ENCODE measurements around the gene INPP5A. TPM values are rescaled to one million over a fixed set of nuclear protein-coding genes. Genes with fewer than 3 reads are reported as not detected.

The INPP5A gene
- total and polyA plus RNA-seq, 10 of the 15 experiments (the other 5 are each of a cell fraction or from before 2014, with no cell fraction given), result 0.52 to 15.0 (median 6.3) TPM

- TF ChIP-seq CHD4 (IDR thresholded peaks at IDR 0.05), result no peak
- no peak for TF ChIP-seq NKRF (conservative IDR thresholded peaks at IDR 0.05)
- no peak for TF ChIP-seq EED (IDR thresholded peaks at IDR 0.05; ENCODE audit: low read depth)
- no peak for TF ChIP-seq CEBPB (IDR thresholded peaks at IDR 0.05; ENCODE audit: borderline replicate concordance in 1 of 2, low read depth in 2 of 2, low read length in 2 of 2)
- no peak for TF ChIP-seq YY1 (IDR thresholded peaks at IDR 0.05; ENCODE audit: low read depth, low read length)
- TF ChIP-seq CBX5 (IDR thresholded peaks at IDR 0.05; ENCODE audit: low read depth), result no peak
- no peak for TF ChIP-seq BRCA1 (IDR thresholded peaks at IDR 0.05; ENCODE audit: low read depth, low read length)
- TF ChIP-seq CTCF (IDR thresholded peaks at IDR 0.05 in 2 of 3, conservative IDR thresholded peaks at IDR 0.05 in 1 of 3; ENCODE audit: control insufficient read depth in 2 of 3, extremely low read depth in 1 of 3, insufficient read depth in 1 of 3, low read depth in 3 of 3, low read length in 3 of 3), result no peak
- TF ChIP-seq SP1 (IDR thresholded peaks at IDR 0.05; ENCODE audit: low read depth, low read length), result no peak
- no peak for TF ChIP-seq MXI1 (IDR thresholded peaks at IDR 0.05; ENCODE audit: low read depth, low read length)
- no peak for TF ChIP-seq JUNB (IDR thresholded peaks at IDR 0.05)
- no peak for TF ChIP-seq ZSCAN29 (IDR thresholded peaks at IDR 0.05)
- no peak for TF ChIP-seq TAF1 (IDR thresholded peaks at IDR 0.05; ENCODE audit: borderline replicate concordance, low read depth, low read length)
- no peak for TF ChIP-seq FOXM1 (IDR thresholded peaks at IDR 0.05; ENCODE audit: low read depth, low read length)
- no peaks in the 10 kb centered on the region for H3K4me1 ChIP-seq (ENCODE audit: control insufficient read depth, insufficient read depth, low read length)
- ATAC-seq (no peak), DNase-seq (ENCODE audit: low read depth, low spot score) (no peak), FAIRE-seq (no peak)
- H3K27me3 ChIP-seq (replicated peaks in 1 of 2; ENCODE audit: control insufficient read depth in 2 of 2, insufficient read depth in 2 of 2, low read length in 1 of 2), result no peaks in the 10 kb centered on the region
- ChIA-PET POLR2A (no interaction called here), CTCF (no interaction called here), SMC1A (ENCODE audit: uncharacterized antibody, unreplicated experiment) (no interaction called here), RAD21 (ENCODE audit: unreplicated experiment) (no interaction called here)
- no peak overlapping the region for H3K27ac ChIP-seq (ENCODE audit: control insufficient read depth, insufficient read depth)
- intact Hi-C loops (cut with micrococcal nuclease; ENCODE audit: unreplicated experiment), result no loop called here
- no peaks in the 10 kb centered on the region for H3K9me3 ChIP-seq (replicated peaks; ENCODE audit: control insufficient read depth, insufficient read depth, low read length)
- in situ Hi-C loops (cut with MboI), result no loop called here
- H3K9ac ChIP-seq (ENCODE audit: control insufficient read depth, insufficient read depth, low read length), result no peak overlapping the region
- H3K4me3 ChIP-seq, result no peak overlapping the region
- peaks cover 0 to 2% of the 10 kb centered on the region in 2 experiments; a peak in 2 of 4 replicates for H3K36me3 ChIP-seq (ENCODE audit: control insufficient read depth in 2 of 2, insufficient read depth in 2 of 2, low read length in 1 of 2)
- H4K20me1 ChIP-seq (ENCODE audit: control insufficient read depth, insufficient read depth), result no peaks in the 10 kb centered on the region
- no peak overlapping the region for H3K4me2 ChIP-seq (ENCODE audit: control insufficient read depth, insufficient read depth)
- BruUV-seq (replicated peaks), result TSS peak; percentile 31
- H3K79me2 ChIP-seq (ENCODE audit: control insufficient read depth, insufficient read depth, low read length), result no peaks in the 10 kb centered on the region
- WGBS (ENCODE audit: insufficient coverage, insufficient replicate concordance, low lambda C conversion rate, missing lambda C conversion rate), result 76% methylated on average over 3 of the region's 3 CpGs
- no peak overlapping the region for H2AFZ ChIP-seq (ENCODE audit: control insufficient read depth, low read depth, low read length)
These were observed 122.8 kb downstream of the INPP5A start for GRCh38 chr10:132660385-132660784.

All from GM12878 (cell line).